GM18507 (cell line): ENCODE data around the gene IL1RAPL2.
"Not testable (repeated sequence)": the region's sequence is repeated elsewhere in the genome, so short reads cannot be mapped to it uniquely, and the experiment has no call there.

ENCODE experiments used
- DNase-seq: peaks from one replicate; pipeline ENCODE4 v3.0.0; 2011; ENCODE audit warnings: low read depth; ENCODE audit not compliant: insufficient read length; ENCODE audit errors: extremely low spot score
- FAIRE-seq: peaks from 2 replicates; lab custom pipeline; 2011; peaks lifted over from hg19 to GRCh38; lab: Jason Lieb, UNC

IL1RAPL2 gene

GRCh38 chrX:104806346-104806745 lies 240.3 kb downstream of the IL1RAPL2 start:
- no peak for FAIRE-seq
- no peak for DNase-seq

- DNase-seq (no peak), FAIRE-seq (no peak)
Measured at GRCh38 chrX:104833401-104833800, 267.4 kb downstream of the IL1RAPL2 start.

GRCh38 chrX:104842646-104843045 lies 276.6 kb downstream of the IL1RAPL2 start:
- no peak for FAIRE-seq
- no peak for DNase-seq

- FAIRE-seq (no peak), DNase-seq (no peak)
Measured at GRCh38 chrX:104852241-104852640, 286.2 kb downstream of the IL1RAPL2 start.

GRCh38 chrX:104854188-104854587 lies 288.2 kb downstream of the IL1RAPL2 start:
- FAIRE-seq = no peak
- DNase-seq = no peak

GRCh38 chrX:104854790-104855340 lies 288.9 kb downstream of the IL1RAPL2 start:
- FAIRE-seq = no peak
- DNase-seq = no peak

- DNase-seq (no peak), FAIRE-seq (no peak)
Measured at GRCh38 chrX:104863466-104863865, 297.5 kb downstream of the IL1RAPL2 start.

- no peak for FAIRE-seq
- no peak for DNase-seq
Measured at GRCh38 chrX:104864296-104864695, 298.3 kb downstream of the IL1RAPL2 start.

- FAIRE-seq = no peak
- DNase-seq = no peak
Measured at GRCh38 chrX:104877504-104877903, 311.5 kb downstream of the IL1RAPL2 start.

- no peak for FAIRE-seq
- DNase-seq = no peak
Measured at GRCh38 chrX:104902070-104902469, 336.1 kb downstream of the IL1RAPL2 start.

- DNase-seq, FAIRE-seq: not testable (repeated sequence)
Measured at GRCh38 chrX:104909694-104910093, 343.7 kb downstream of the IL1RAPL2 start.

- FAIRE-seq (no peak), DNase-seq (no peak)
Measured at GRCh38 chrX:104913348-104913747, 347.3 kb downstream of the IL1RAPL2 start.

GRCh38 chrX:104914686-104915085 lies 348.7 kb downstream of the IL1RAPL2 start:
- not testable (repeated sequence) for DNase-seq, FAIRE-seq

GRCh38 chrX:104918122-104918521 lies 352.1 kb downstream of the IL1RAPL2 start:
- FAIRE-seq (no peak), DNase-seq (no peak)

GRCh38 chrX:104921584-104922205 lies 355.7 kb downstream of the IL1RAPL2 start:
- DNase-seq (no peak), FAIRE-seq (no peak)

- DNase-seq = peak; percentile 4
- FAIRE-seq = peak; percentile 99
Measured at GRCh38 chrX:104922206-104922621, 356.2 kb downstream of the IL1RAPL2 start.

GRCh38 chrX:104929324-104929723 lies 363.3 kb downstream of the IL1RAPL2 start:
- DNase-seq (no peak), FAIRE-seq (no peak)

- FAIRE-seq = no peak
Measured at GRCh38 chrX:104935581-104935980, 369.6 kb downstream of the IL1RAPL2 start.

GRCh38 chrX:104953251-104953650 lies 387.3 kb downstream of the IL1RAPL2 start:
- no peak for FAIRE-seq
- DNase-seq = no peak

More at GRCh38 chrX:104935581-104935980, 369.6 kb downstream of the IL1RAPL2 start:
- no peak for DNase-seq

GRCh38 chrX:104961926-104962325 lies 395.9 kb downstream of the IL1RAPL2 start:
- FAIRE-seq = no peak
- no peak for DNase-seq

GRCh38 chrX:104968241-104968640 lies 402.2 kb downstream of the IL1RAPL2 start:
- no peak for FAIRE-seq
- no peak for DNase-seq
